ENCODE measurements around the gene RPL10.

Gene RPL10

GRCh38 chrX:154380787-154381186, 17.4 kb upstream of the RPL10 start:
- TF ChIP-seq CTCF (IDR thresholded peaks at IDR 0.05): no peak

GRCh38 chrX:154381271-154381670, 16.9 kb upstream of the RPL10 start:
- no peak for TF ChIP-seq CTCF (IDR thresholded peaks at IDR 0.05)

DNA sequence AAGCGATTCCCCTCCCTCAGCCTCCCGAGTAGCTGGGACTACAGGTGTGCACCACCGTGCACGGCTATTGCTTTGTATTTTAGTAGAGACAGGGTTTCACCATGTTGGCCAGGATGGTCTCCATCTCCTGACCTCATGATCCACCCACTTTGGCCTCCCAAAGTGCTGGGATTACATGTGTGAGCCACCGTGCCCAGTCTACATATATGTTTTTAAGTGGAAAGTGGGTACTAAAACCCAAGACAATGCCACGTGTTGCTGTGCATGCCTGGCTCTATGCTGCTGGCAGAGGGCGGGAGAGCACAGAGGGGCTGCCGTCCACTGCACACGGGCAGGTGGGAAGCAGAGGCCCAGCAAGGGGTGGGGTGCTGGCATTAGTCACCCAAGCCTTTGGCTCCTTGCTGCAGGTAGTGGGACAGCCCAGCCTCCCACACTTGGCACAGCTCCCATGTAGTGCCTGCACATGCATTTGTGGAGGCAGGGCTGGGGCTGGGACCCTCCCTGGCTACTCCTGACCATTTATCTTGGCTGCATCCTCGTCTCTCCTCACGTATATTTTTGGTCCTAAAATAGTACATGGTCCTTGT, 15.6 kb upstream of the RPL10 start:
- TF ChIP-seq CTCF (IDR thresholded peaks at IDR 0.05): no peak

- no peak for TF ChIP-seq CTCF (IDR thresholded peaks at IDR 0.05)
Measured at GRCh38 chrX:154383359-154384283, 14.6 kb upstream of the RPL10 start.

- peak; percentile 10; the same call in 1 of the 2 replicates for TF ChIP-seq CTCF (IDR thresholded peaks at IDR 0.05)
Measured at GRCh38 chrX:154384284-154384892, 13.8 kb upstream of the RPL10 start.

DNA sequence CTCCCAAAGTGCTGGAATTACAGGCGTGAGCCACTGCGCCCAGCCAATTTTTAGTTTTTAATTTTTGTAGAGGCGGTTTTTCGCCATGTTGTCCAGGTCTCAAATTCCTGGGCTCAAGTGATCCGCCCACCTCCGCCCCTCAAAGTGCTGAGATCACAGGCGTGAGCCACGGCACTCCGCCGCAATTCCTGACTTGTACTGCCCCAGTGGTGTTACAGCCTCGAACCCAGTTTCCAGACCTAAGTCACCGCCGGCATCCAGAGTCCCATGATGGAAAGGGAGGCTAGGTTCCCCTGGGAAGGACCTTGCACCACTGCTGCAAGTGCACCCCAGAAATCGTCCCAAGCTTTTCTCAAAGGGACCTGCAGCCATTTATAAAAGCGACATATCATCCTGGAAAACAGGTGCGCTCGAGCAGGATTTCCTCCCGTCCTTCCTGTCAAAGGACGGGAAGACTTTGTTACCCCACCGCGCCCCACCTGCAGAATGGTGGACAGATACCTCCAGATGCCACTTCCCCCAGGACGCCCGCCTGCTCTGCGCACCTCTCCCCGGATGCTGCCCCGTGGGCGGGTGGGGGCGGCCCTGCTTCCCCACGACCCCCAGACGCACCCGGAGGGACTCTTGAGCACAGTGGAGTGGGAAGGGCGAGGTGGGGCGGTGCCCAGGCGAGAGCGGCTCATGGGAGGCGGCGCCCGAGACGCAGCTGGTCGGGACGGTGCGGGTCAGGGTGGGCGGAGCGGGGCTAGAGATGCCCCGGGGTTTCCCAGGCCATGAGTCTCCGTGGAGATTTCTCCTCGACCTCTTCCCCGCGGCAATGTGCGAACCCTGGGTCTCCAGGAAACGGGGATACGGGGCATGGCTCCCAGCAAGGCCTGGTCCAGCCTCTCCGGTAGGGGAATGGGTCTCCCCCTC, 947 bp upstream of the RPL10 start:
- no peak for TF ChIP-seq CTCF (IDR thresholded peaks at IDR 0.05)

All from LNCAP (cell line).